Measurements from ENCODE around the gene HNRNPF.

Gene HNRNPF

DNA sequence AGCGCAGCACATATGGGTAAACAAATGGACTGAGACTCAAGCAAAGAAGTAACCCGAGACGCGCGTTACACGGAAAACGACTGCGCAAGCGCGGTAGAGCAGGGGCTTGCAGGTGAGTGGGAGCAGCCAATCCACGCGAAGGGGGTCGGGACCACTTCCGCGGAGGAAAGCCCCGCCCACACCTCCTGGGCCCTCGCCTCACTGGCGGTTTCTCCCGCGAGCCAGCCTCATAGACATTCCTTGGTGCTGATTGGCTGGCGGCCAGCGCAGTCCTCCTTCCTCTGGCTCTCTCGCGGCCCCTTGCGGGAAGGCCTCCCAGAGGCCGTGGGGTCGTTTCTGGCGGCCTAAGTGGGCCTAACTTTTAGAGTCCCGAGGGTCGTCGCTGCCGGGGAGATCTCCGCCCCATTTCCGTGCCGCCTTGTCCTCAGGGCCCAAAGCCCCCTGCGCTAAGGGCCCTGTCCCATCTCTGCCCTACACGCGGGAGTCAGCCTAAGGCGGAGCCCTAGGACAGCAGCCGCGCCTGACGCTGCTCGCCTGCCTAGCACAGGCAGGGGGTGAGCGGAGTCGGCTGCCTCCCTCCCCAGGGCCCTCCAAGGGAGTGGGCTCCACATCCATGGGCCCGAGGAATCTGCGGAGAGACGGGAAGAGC is 46.7 kb downstream of the HNRNPF start:
- Histone ChIP-seq H3K4me3 (ENCODE audit: low read depth, low read length) (peak overlapping the region; percentile 57), H3K27me3 (replicated peaks) (no peaks in the 10 kb centered on the region), H3K27ac (no peak overlapping the region), H3K36me3 (replicated peaks) (no peaks in the 10 kb centered on the region)
- in situ Hi-C loops (cut with HindIII; ENCODE audit: low pct_ligation_motif_present, low sequenced_read_pairs), result no loop called here
- TF ChIP-seq, protein P1, sequence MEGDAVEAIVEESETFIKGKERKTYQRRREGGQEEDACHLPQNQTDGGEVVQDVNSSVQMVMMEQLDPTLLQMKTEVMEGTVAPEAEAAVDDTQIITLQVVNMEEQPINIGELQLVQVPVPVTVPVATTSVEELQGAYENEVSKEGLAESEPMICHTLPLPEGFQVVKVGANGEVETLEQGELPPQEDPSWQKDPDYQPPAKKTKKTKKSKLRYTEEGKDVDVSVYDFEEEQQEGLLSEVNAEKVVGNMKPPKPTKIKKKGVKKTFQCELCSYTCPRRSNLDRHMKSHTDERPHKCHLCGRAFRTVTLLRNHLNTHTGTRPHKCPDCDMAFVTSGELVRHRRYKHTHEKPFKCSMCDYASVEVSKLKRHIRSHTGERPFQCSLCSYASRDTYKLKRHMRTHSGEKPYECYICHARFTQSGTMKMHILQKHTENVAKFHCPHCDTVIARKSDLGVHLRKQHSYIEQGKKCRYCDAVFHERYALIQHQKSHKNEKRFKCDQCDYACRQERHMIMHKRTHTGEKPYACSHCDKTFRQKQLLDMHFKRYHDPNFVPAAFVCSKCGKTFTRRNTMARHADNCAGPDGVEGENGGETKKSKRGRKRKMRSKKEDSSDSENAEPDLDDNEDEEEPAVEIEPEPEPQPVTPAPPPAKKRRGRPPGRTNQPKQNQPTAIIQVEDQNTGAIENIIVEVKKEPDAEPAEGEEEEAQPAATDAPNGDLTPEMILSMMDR (IDR thresholded peaks at IDR 0.05; ENCODE audit: low read depth, low read length, missing control alignments), result peak; percentile 66
- peak; percentile 94 for DNase-seq

DNA sequence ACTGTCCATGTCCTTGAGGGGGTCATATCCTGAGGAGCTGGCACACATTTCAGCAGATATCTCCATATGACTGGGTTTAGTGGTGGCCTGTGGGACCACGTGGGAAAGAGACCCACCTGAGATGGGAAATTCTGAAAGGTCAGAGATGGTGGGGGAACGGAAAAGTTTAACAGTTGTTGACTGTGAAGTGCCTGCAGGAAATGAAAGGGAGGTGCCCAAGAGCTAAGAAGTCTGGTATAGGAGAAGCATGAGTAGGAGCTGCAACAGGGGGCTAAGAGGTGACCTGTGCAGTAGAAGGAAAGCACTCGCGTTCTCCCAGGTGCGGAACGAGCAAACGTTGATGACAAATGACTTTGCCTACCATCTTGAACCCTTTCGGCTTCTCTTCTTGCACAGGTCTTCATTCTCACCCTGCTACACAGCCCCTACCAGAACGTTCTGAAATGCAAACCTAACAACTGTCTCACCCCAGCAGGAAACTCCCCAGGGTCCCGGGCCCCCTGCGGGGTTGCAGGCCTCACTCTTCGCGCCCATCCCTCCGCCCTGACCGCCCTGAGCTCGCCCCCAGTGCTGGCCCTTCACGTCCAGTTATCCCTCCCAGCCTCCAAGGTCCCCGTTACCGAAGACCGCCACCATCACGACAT is 47.3 kb downstream of the HNRNPF start:
- no peak for DNase-seq
- TF ChIP-seq, protein P1 (IDR thresholded peaks at IDR 0.05; ENCODE audit: low read depth, low read length, missing control alignments), result no peak
- in situ Hi-C loops (cut with HindIII; ENCODE audit: low pct_ligation_motif_present, low sequenced_read_pairs), result no loop called here
- peak overlapping the region; percentile 57 for H3K4me3 ChIP-seq (ENCODE audit: low read depth, low read length)
- no peak overlapping the region for H3K27ac ChIP-seq
- H3K27me3 ChIP-seq (replicated peaks), result no peaks in the 10 kb centered on the region
- H3K36me3 ChIP-seq (replicated peaks), result no peaks in the 10 kb centered on the region

DNA sequence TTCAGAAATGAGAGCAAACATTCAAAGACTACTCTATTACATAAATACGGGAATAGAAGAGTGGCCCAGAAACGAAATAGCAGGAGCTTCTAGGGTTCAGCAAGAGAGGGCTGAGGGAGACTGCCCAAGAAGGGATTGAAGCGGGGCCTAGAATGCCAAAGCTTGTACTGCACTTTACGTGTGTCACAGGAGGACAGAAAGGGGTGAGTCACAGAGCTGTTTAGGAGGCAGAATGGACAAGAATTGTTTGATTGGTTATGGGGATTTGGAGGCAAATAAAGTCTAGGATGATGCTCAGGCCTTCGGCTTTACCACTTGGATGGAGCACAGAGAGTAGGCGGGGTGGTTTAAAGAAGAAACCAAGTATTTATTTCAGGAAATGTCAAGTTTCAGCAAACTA is 48.9 kb downstream of the HNRNPF start:
- H3K4me3 ChIP-seq (ENCODE audit: low read depth, low read length), result no peak overlapping the region
- H3K27me3 ChIP-seq (replicated peaks), result no peaks in the 10 kb centered on the region
- H3K27ac ChIP-seq, result no peak overlapping the region
- TF ChIP-seq, protein P1 (IDR thresholded peaks at IDR 0.05; ENCODE audit: low read depth, low read length, missing control alignments), result no peak
- no peaks in the 10 kb centered on the region for H3K36me3 ChIP-seq (replicated peaks)
- DNase-seq, result no peak
- in situ Hi-C loops (cut with HindIII; ENCODE audit: low pct_ligation_motif_present, low sequenced_read_pairs), result no loop called here

DNA sequence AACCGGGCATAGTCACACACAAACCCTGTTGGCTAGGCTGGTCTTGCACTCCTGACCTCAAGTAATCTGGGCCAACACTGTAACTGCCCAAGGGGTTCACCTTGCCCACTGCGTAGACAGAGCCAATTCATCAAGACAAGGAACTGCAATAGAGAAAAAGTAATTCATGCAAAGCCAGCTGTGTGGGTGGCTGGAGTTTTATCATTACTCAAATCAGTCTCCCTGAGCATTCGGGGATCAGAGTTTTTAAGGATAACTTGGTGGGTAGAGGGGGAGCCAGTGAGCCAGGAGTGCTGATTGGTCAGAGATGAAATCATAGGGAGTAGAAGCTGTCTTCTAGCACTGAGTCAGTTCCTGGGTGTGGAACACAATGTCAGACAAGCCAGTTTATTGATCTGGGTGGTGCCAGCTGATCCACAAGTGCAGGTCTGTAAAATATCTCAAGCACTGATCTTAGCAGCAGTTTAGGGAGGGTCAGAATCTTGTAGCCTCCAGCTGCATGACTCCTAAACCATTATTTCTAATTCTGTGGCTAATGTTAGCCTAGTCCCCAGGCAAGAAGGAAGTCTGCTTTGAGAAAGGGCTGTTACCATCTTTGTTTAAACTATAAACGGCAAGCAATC is 53.1 kb downstream of the HNRNPF start:
- Histone ChIP-seq H3K4me3 (ENCODE audit: low read depth, low read length) (no peak overlapping the region), H3K27me3 (replicated peaks) (peaks cover under 1% of the 10 kb centered on the region), H3K27ac (no peak overlapping the region), H3K36me3 (replicated peaks) (no peaks in the 10 kb centered on the region)
- in situ Hi-C loops (cut with HindIII; ENCODE audit: low pct_ligation_motif_present, low sequenced_read_pairs), result no loop called here
- peak; percentile 39 for DNase-seq
- TF ChIP-seq, protein P1 (IDR thresholded peaks at IDR 0.05; ENCODE audit: low read depth, low read length, missing control alignments), result no peak

DNA sequence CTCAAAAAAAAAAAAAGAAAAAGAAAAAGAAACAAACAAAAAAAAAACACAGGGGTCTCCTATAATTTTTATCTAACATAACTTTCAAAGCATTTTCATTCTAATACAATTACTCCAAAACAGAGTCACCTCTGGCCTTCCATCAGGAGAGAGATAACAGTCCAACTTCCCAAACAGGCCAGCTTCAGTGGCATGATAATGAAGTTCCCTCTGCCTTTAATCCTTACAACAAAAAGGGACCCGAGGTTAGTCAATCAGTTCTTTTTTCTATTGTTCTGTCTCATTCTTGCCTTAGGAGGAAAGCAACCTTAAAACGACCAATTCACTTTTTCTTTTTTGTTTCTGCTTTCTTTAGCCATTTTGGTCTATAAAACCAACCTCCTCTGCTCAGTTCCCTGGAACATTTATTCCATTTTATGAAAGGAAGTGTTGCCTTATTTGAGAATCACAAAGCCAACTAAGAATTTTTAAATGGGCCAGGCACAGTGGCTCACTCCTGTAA is 54.1 kb downstream of the HNRNPF start:
- H3K4me3 ChIP-seq (ENCODE audit: low read depth, low read length), result no peak overlapping the region
- in situ Hi-C loops (cut with HindIII; ENCODE audit: low pct_ligation_motif_present, low sequenced_read_pairs), result no loop called here
- no peaks in the 10 kb centered on the region for H3K36me3 ChIP-seq (replicated peaks)
- H3K27ac ChIP-seq, result no peak overlapping the region
- TF ChIP-seq, protein P1 (IDR thresholded peaks at IDR 0.05; ENCODE audit: low read depth, low read length, missing control alignments), result no peak
- no peak for DNase-seq
- H3K27me3 ChIP-seq (replicated peaks), result peaks cover 3% of the 10 kb centered on the region
